Measurements from ENCODE around the gene ARID2. TPM values are rescaled to one million over a fixed set of nuclear protein-coding genes. Genes with fewer than 3 reads are reported as not detected.

ARID2 gene
- polyA plus RNA-seq, 1 donor from 2014 or later, result 20.6 TPM

DNA sequence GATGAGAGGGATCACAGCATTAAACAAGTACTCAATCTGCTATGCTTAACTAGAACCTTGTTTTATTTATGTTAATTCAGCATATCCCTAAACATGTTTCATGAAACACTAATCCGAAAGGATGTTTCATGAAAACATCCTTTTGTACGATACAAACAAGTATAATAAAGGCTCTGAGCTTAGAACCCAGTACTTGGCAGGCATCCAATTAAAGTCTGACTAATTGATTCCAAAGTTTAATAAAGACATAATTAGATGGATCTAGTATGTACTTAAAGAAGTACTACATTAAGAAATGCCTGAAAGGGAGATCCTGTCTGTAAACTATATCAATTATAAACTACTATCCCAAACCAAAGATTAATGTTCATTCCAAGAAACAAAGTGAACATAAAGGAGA is 209.1 kb downstream of the ARID2 start:
- Histone ChIP-seq H3K9me2 (ENCODE audit: insufficient read depth, low read length) (no peaks in the 10 kb centered on the region), H3K27ac (ENCODE audit: low read length) (no peak overlapping the region), H2AFZ (ENCODE audit: low read depth, low read length) (no peak overlapping the region), H3K27me3 (ENCODE audit: insufficient read depth, low read depth, low read length) (no peaks in the 10 kb centered on the region), H3K4me3 (ENCODE audit: low read length) (no peak overlapping the region), H3K9me3 (ENCODE audit: low read length) (no peaks in the 10 kb centered on the region), H3F3A (ENCODE audit: insufficient read depth, low read length, poor library complexity, severe bottlenecking) (no peaks in the 10 kb centered on the region), H3K36me3 (ENCODE audit: insufficient read depth, low read length) (no peaks in the 10 kb centered on the region), H3K79me2 (replicated peaks; ENCODE audit: insufficient read depth, low read length) (no peaks in the 10 kb centered on the region), H4K20me1 (ENCODE audit: insufficient read depth) (no peaks in the 10 kb centered on the region), H3K9ac (ENCODE audit: low read length) (no peak overlapping the region), H3K4me2 (ENCODE audit: low read length) (no peak overlapping the region)
- TF ChIP-seq RAD21 (conservative IDR thresholded peaks at IDR 0.05), result no peak
- TF ChIP-seq SMC3 (conservative IDR thresholded peaks at IDR 0.05; ENCODE audit: poor library complexity), result no peak
- TF ChIP-seq, protein P1, sequence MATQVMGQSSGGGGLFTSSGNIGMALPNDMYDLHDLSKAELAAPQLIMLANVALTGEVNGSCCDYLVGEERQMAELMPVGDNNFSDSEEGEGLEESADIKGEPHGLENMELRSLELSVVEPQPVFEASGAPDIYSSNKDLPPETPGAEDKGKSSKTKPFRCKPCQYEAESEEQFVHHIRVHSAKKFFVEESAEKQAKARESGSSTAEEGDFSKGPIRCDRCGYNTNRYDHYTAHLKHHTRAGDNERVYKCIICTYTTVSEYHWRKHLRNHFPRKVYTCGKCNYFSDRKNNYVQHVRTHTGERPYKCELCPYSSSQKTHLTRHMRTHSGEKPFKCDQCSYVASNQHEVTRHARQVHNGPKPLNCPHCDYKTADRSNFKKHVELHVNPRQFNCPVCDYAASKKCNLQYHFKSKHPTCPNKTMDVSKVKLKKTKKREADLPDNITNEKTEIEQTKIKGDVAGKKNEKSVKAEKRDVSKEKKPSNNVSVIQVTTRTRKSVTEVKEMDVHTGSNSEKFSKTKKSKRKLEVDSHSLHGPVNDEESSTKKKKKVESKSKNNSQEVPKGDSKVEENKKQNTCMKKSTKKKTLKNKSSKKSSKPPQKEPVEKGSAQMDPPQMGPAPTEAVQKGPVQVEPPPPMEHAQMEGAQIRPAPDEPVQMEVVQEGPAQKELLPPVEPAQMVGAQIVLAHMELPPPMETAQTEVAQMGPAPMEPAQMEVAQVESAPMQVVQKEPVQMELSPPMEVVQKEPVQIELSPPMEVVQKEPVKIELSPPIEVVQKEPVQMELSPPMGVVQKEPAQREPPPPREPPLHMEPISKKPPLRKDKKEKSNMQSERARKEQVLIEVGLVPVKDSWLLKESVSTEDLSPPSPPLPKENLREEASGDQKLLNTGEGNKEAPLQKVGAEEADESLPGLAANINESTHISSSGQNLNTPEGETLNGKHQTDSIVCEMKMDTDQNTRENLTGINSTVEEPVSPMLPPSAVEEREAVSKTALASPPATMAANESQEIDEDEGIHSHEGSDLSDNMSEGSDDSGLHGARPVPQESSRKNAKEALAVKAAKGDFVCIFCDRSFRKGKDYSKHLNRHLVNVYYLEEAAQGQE (IDR thresholded peaks at IDR 0.05; ENCODE audit: borderline replicate concordance), result no peak
- TF ChIP-seq TAF1 (IDR thresholded peaks at IDR 0.05; ENCODE audit: low read depth), result no peak
- TF ChIP-seq EP300 (conservative IDR thresholded peaks at IDR 0.05; ENCODE audit: poor library complexity, severe bottlenecking), result no peak
- no peak for TF ChIP-seq EZH2 (IDR thresholded peaks at IDR 0.05; ENCODE audit: borderline replicate concordance, insufficient read depth, low read length, poor library complexity, severe bottlenecking)
- no peak for TF ChIP-seq MXI1 (conservative IDR thresholded peaks at IDR 0.05; ENCODE audit: poor library complexity, severe bottlenecking)
- TF ChIP-seq POLR2AphosphoS5 (IDR thresholded peaks at IDR 0.05), result no peak
- TF ChIP-seq, protein P2, sequence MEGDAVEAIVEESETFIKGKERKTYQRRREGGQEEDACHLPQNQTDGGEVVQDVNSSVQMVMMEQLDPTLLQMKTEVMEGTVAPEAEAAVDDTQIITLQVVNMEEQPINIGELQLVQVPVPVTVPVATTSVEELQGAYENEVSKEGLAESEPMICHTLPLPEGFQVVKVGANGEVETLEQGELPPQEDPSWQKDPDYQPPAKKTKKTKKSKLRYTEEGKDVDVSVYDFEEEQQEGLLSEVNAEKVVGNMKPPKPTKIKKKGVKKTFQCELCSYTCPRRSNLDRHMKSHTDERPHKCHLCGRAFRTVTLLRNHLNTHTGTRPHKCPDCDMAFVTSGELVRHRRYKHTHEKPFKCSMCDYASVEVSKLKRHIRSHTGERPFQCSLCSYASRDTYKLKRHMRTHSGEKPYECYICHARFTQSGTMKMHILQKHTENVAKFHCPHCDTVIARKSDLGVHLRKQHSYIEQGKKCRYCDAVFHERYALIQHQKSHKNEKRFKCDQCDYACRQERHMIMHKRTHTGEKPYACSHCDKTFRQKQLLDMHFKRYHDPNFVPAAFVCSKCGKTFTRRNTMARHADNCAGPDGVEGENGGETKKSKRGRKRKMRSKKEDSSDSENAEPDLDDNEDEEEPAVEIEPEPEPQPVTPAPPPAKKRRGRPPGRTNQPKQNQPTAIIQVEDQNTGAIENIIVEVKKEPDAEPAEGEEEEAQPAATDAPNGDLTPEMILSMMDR (IDR thresholded peaks at IDR 0.05; ENCODE audit: poor library complexity, severe bottlenecking), result no peak

DNA sequence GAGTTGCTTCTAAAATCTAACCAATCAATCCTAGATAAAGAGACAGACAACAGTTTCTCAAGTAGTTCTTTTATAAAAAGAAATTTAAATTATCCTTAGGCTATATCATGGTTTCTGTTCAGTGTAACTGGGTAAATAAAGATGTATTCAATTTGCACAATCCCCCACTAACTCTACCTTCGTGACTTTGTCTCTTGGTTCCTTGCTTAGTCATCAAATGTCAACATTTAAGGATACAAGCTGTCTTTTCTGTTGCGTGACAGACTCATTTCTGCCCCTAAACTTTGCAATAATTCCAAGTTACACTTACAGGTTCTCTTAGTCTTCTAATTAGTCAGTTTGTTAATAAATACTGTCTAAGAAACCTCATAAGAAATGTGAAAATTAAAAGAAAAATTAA is 210.3 kb downstream of the ARID2 start:
- Histone ChIP-seq H3K9me3 (ENCODE audit: low read length) (no peaks in the 10 kb centered on the region), H3K27ac (ENCODE audit: low read length) (no peak overlapping the region), H3K79me2 (replicated peaks; ENCODE audit: insufficient read depth, low read length) (no peaks in the 10 kb centered on the region), H3K4me2 (ENCODE audit: low read length) (no peak overlapping the region), H3F3A (ENCODE audit: insufficient read depth, low read length, poor library complexity, severe bottlenecking) (no peaks in the 10 kb centered on the region), H4K20me1 (ENCODE audit: insufficient read depth) (no peaks in the 10 kb centered on the region), H3K36me3 (ENCODE audit: insufficient read depth, low read length) (no peaks in the 10 kb centered on the region), H3K4me3 (ENCODE audit: low read length) (no peak overlapping the region), H3K9ac (ENCODE audit: low read length) (no peak overlapping the region), H3K9me2 (ENCODE audit: insufficient read depth, low read length) (no peaks in the 10 kb centered on the region), H2AFZ (ENCODE audit: low read depth, low read length) (no peak overlapping the region), H3K27me3 (ENCODE audit: insufficient read depth, low read depth, low read length) (no peaks in the 10 kb centered on the region)
- TF ChIP-seq EZH2 (IDR thresholded peaks at IDR 0.05; ENCODE audit: borderline replicate concordance, insufficient read depth, low read length, poor library complexity, severe bottlenecking), result no peak
- TF ChIP-seq SMC3 (conservative IDR thresholded peaks at IDR 0.05; ENCODE audit: poor library complexity), result no peak
- no peak for TF ChIP-seq RAD21 (conservative IDR thresholded peaks at IDR 0.05)
- no peak for TF ChIP-seq EP300 (conservative IDR thresholded peaks at IDR 0.05; ENCODE audit: poor library complexity, severe bottlenecking)
- TF ChIP-seq, protein P1 (IDR thresholded peaks at IDR 0.05; ENCODE audit: borderline replicate concordance), result no peak

Measured in neural cell (in vitro differentiated cells).